ENCODE measurements around the gene IPO8. TPM values are rescaled to one million over a fixed set of nuclear protein-coding genes. Genes with fewer than 3 reads are reported as not detected.

IPO8 gene
- total RNA-seq, 1 experiment from 2014 or later: 48.0 TPM

DNA sequence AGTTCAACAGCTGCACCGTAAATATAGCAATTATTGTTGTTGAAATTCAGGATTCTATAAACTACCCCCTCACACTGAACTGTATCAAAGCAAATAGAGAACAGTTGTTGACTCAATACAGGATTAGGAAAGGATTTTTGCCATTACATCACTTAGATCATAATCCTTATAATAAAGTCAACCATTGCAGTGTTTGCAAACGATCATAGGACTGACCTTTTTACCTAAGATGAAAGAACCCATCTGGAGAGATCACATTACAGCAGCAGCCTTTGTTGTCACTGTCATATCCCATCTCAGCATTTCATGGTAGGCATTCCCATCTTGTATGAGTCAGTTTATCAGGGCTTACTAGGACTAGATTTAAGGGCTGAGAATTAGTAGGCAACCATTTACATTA, 96.1 kb downstream of the IPO8 start:
- Histone ChIP-seq H3T11ph (ENCODE audit: low read length) (no peak overlapping the region), H2BK15ac (ENCODE audit: low read depth, low read length) (no peak overlapping the region), H3K4me1 (ENCODE audit: insufficient read depth, low read length) (no peaks in the 10 kb centered on the region), H3K18ac (ENCODE audit: insufficient read length, low read depth, low read length) (no peak overlapping the region), H4K8ac (replicated peaks; ENCODE audit: insufficient read length, low read depth, low read length) (no peak overlapping the region), H3K4me2 (ENCODE audit: insufficient read depth, insufficient read length, low read length) (no peak overlapping the region), H3K9me3 (ENCODE audit: control insufficient read depth, low read depth, low read length) (no peaks in the 10 kb centered on the region), H4K20me1 (ENCODE audit: control insufficient read depth, insufficient read depth, insufficient read length) (no peaks in the 10 kb centered on the region), H2AK5ac (ENCODE audit: insufficient read length, low read length) (no peak overlapping the region), H2AFZ (ENCODE audit: low read length) (no peak overlapping the region), H3K79me2 (ENCODE audit: insufficient read depth, low read length) (no peaks in the 10 kb centered on the region), H2BK5ac (ENCODE audit: insufficient read length, low read length) (no peak overlapping the region), H3K9ac (ENCODE audit: extremely low read depth, insufficient read length, low read length) (no peak overlapping the region), H4K91ac (ENCODE audit: insufficient read length, low read depth, low read length) (no peak overlapping the region), H3K14ac (ENCODE audit: insufficient read depth, low read length) (no peak overlapping the region), H3K79me1 (ENCODE audit: insufficient read depth, low read depth, low read length, poor library complexity, severe bottlenecking) (no peaks in the 10 kb centered on the region), H2BK12ac (ENCODE audit: insufficient read length, low read depth, low read length) (no peak overlapping the region), H3K27me3 (ENCODE audit: insufficient read depth, low read length) (no peaks in the 10 kb centered on the region), H2BK120ac (ENCODE audit: low read depth, low read length, poor library complexity, severe bottlenecking) (no peak overlapping the region), H3K56ac (ENCODE audit: insufficient read length, low read depth, low read length) (no peak overlapping the region), H4K5ac (ENCODE audit: insufficient read length, low read depth, low read length) (no peak overlapping the region), H3K23me2 (ENCODE audit: insufficient read length, low read depth, low read length, poor library complexity, severe bottlenecking) (no peaks in the 10 kb centered on the region), H3K4ac (ENCODE audit: low read depth, low read length) (no peak overlapping the region), H3K23ac (ENCODE audit: insufficient read length, low read depth, low read length) (no peak overlapping the region), H3K27ac (ENCODE audit: insufficient read length, low read depth, low read length) (no peak overlapping the region), H2BK20ac (ENCODE audit: low read depth, low read length, poor library complexity, severe bottlenecking) (no peak overlapping the region)
- Mint-ChIP-seq H3K27me3 (ENCODE audit: low read depth) (peaks cover 2% of the 10 kb centered on the region; the same call in 1 of the 2 replicates), H3K4me3 (no peak overlapping the region), H3K4me1 (peaks cover 5% of the 10 kb centered on the region in 2 experiments; a peak in 3 of 4 replicates), H3K27ac (no peak overlapping the region), H3K36me3 (ENCODE audit: insufficient read depth in 1 of 3, low read depth in 3 of 3) (peaks cover 12 to 28% (median 12%) of the 10 kb centered on the region in 3 experiments), H3K9me3 (peaks cover 25 to 31% of the 10 kb centered on the region in 2 experiments; a peak in 4 of 5 replicates)
- DNase-seq: no peak
- no CpG with 5 or more reads among the region's 2 CpGs for WGBS (ENCODE audit: extremely low coverage, insufficient read length, low lambda C conversion rate)
- TF ChIP-seq, protein P1, sequence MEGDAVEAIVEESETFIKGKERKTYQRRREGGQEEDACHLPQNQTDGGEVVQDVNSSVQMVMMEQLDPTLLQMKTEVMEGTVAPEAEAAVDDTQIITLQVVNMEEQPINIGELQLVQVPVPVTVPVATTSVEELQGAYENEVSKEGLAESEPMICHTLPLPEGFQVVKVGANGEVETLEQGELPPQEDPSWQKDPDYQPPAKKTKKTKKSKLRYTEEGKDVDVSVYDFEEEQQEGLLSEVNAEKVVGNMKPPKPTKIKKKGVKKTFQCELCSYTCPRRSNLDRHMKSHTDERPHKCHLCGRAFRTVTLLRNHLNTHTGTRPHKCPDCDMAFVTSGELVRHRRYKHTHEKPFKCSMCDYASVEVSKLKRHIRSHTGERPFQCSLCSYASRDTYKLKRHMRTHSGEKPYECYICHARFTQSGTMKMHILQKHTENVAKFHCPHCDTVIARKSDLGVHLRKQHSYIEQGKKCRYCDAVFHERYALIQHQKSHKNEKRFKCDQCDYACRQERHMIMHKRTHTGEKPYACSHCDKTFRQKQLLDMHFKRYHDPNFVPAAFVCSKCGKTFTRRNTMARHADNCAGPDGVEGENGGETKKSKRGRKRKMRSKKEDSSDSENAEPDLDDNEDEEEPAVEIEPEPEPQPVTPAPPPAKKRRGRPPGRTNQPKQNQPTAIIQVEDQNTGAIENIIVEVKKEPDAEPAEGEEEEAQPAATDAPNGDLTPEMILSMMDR (conservative IDR thresholded peaks at IDR 0.05): no peak

All from H9 (cell line).